ENCODE measurements around the gene ACTL7B.

Gene ACTL7B

DNA sequence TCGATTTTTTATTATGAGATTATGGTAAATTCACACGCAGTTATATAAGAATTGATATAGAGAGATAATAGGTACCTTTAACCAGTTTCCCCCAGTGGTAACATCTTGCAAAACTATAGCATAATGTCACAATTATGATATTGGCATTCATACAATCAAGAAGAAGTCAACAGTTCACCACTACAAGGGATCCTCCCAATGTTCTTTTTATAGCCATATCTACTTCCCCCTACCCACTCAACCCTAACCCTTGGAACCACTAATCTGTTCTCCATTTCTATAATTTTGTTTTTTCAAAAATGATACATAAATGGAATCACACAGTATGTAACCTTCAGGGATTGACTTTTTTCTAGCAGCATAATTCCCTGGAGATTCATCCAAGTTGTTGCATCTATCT lies 9.8 kb downstream of the ACTL7B start:
- H3K36me3 ChIP-seq (ENCODE audit: control insufficient read depth in 2 of 2, insufficient read depth in 1 of 2, low read length in 2 of 2), result no peaks in the 10 kb centered on the region
- POLR2A ChIA-PET, result no interaction called here
- no peaks in the 10 kb centered on the region for H3K9me3 ChIP-seq (ENCODE audit: control insufficient read depth, insufficient read depth, low read depth, low read length)
- no peaks in the 10 kb centered on the region for H3K4me1 ChIP-seq (ENCODE audit: control insufficient read depth, insufficient read depth, low read length)
- no peak overlapping the region for H3K4me3 ChIP-seq (ENCODE audit: low read depth, low read length)
- CTCF ChIA-PET, result interaction anchor here (0.5 to 0.7 kb wide), 2 partner anchors 32 to 1505 kb away, joined by 3 read pairs; no protein-coding TSS in a partner anchor
- TF ChIP-seq ZNF596 (tag by site-specific recombination; IDR thresholded peaks at IDR 0.05) (no peak), RBAK (tag by site-specific recombination; IDR thresholded peaks at IDR 0.05) (no peak), ZNF707 (tag by site-specific recombination; IDR thresholded peaks at IDR 0.05) (no peak), ZBTB20 (tag by site-specific recombination; IDR thresholded peaks at IDR 0.05) (no peak), YY1 (tag by site-specific recombination; IDR thresholded peaks at IDR 0.05) (no peak)
- no peak overlapping the region for H3K27ac ChIP-seq (ENCODE audit: extremely low read depth, low read depth, low read length)

DNA sequence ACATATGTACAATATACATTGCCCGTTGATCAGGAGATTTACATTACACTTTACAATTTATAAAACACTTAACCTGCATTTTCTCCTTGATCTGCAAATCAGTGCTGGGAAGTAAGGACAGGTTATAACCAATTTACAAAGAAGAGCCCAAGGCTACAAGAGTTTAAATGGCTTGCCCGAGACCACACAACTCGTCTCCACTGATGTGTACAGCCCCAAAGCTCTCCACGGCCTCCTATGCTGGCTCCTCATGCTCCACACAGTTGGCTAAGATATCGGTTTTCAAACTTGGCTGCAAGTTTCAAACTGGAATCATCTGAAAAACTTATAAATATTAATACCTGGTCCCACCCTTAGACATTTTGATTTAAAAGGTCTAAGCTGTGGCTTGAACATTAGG lies 10.3 kb downstream of the ACTL7B start:
- TF ChIP-seq, protein P1, sequence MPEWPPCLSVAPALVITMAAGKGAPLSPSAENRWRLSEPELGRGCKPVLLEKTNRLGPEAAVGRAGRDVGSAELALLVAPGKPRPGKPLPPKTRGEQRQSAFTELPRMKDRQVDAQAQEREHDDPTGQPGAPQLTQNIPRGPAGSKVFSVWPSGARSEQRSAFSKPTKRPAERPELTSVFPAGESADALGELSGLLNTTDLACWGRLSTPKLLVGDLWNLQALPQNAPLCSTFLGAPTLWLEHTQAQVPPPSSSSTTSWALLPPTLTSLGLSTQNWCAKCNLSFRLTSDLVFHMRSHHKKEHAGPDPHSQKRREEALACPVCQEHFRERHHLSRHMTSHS (tag by site-specific recombination; IDR thresholded peaks at IDR 0.05), result no peak
- Histone ChIP-seq H3K4me1 (ENCODE audit: control insufficient read depth, insufficient read depth, low read length) (no peaks in the 10 kb centered on the region), H3K36me3 (ENCODE audit: control insufficient read depth in 2 of 2, insufficient read depth in 1 of 2, low read length in 2 of 2) (no peaks in the 10 kb centered on the region), H3K9me3 (ENCODE audit: control insufficient read depth, insufficient read depth, low read depth, low read length) (no peaks in the 10 kb centered on the region), H3K27ac (ENCODE audit: extremely low read depth, low read depth, low read length) (no peak overlapping the region), H3K4me3 (ENCODE audit: low read depth, low read length) (no peak overlapping the region)
- POLR2A ChIA-PET, result no interaction called here
- CTCF ChIA-PET, result interaction anchor here (0.5 to 0.7 kb wide), 2 partner anchors 33 to 1505 kb away, joined by 3 read pairs; no protein-coding TSS in a partner anchor

DNA sequence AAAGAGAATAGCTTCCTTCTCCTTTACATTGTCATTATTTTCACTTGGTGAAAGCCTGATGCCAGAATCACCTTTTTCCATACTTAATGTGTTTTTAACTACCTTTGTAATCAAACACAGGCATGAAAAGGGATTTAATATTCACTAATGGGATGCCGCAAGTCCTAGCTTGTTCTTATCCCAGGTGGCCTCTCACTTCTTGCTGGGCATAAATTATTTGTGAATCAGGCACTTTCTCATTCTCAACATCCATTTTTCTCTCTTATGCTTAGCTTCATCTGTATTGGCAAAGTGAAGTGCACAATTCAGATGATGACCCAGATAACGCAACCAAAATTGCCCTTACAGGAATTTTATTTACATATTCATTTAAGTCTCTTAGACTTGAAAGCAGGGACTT lies 10.9 kb downstream of the ACTL7B start:
- no peaks in the 10 kb centered on the region for H3K9me3 ChIP-seq (ENCODE audit: control insufficient read depth, insufficient read depth, low read depth, low read length)
- TF ChIP-seq, protein P2, sequence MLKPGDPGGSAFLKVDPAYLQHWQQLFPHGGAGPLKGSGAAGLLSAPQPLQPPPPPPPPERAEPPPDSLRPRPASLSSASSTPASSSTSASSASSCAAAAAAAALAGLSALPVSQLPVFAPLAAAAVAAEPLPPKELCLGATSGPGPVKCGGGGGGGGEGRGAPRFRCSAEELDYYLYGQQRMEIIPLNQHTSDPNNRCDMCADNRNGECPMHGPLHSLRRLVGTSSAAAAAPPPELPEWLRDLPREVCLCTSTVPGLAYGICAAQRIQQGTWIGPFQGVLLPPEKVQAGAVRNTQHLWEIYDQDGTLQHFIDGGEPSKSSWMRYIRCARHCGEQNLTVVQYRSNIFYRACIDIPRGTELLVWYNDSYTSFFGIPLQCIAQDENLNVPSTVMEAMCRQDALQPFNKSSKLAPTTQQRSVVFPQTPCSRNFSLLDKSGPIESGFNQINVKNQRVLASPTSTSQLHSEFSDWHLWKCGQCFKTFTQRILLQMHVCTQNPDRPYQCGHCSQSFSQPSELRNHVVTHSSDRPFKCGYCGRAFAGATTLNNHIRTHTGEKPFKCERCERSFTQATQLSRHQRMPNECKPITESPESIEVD (tag by site-specific recombination; IDR thresholded peaks at IDR 0.05), result peak; percentile 46
- TF ChIP-seq ZNF335 (tag by site-specific recombination; conservative IDR thresholded peaks at IDR 0.05) (no peak), OSR2 (tag by site-specific recombination; IDR thresholded peaks at IDR 0.05) (0 out of 2 replicates have a peak, but pooled peaks have one; percentile 14)
- no peak overlapping the region for H3K4me3 ChIP-seq (ENCODE audit: low read depth, low read length)
- H3K27ac ChIP-seq (ENCODE audit: extremely low read depth, low read depth, low read length), result no peak overlapping the region
- ChIA-PET CTCF (no interaction called here), POLR2A (no interaction called here)
- no peaks in the 10 kb centered on the region for H3K4me1 ChIP-seq (ENCODE audit: control insufficient read depth, insufficient read depth, low read length)
- no peaks in the 10 kb centered on the region for H3K36me3 ChIP-seq (ENCODE audit: control insufficient read depth in 2 of 2, insufficient read depth in 1 of 2, low read length in 2 of 2)

DNA sequence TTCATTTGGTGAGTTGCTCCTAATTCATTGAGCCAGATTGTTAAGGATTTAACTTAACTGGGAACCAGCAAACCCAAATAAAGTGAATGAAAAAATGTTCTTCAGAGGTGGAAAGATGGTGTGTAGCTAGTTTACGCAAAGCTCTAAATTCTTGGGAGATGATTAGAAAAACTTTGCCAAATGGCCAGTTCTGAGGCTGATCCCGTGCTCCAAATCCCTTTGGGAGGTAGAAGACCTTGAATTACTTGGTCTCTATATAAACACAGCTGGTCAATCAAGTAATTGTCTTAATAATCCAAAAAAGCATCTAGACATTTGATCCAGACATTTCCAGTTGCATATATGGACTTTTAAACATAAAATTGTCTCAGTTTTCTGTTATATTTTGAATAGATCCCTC lies 11.4 kb downstream of the ACTL7B start:
- ChIA-PET CTCF (interaction anchor here (0.6 kb wide), 1 partner anchor 30 kb away, joined by 4 read pairs; no protein-coding TSS in a partner anchor), POLR2A (interaction anchor here (0.7 kb wide), 1 partner anchor 287 kb away, joined by 3 read pairs; no protein-coding TSS in a partner anchor)
- Histone ChIP-seq H3K9me3 (ENCODE audit: control insufficient read depth, insufficient read depth, low read depth, low read length) (no peaks in the 10 kb centered on the region), H3K4me3 (ENCODE audit: low read depth, low read length) (no peak overlapping the region), H3K36me3 (ENCODE audit: control insufficient read depth in 2 of 2, insufficient read depth in 1 of 2, low read length in 2 of 2) (no peaks in the 10 kb centered on the region), H3K27ac (ENCODE audit: extremely low read depth, low read depth, low read length) (no peak overlapping the region), H3K4me1 (ENCODE audit: control insufficient read depth, insufficient read depth, low read length) (no peaks in the 10 kb centered on the region)
- TF ChIP-seq ZNF571 (tag by site-specific recombination; IDR thresholded peaks at IDR 0.05) (no peak), SP3 (tag by site-specific recombination; IDR thresholded peaks at IDR 0.05) (no peak), ZNF433 (tag by site-specific recombination; IDR thresholded peaks at IDR 0.05; ENCODE audit: low read depth) (no peak), ZFP3 (tag by site-specific recombination; IDR thresholded peaks at IDR 0.05; ENCODE audit: low read depth) (no peak), ZNF600 (tag by site-specific recombination; IDR thresholded peaks at IDR 0.05) (no peak), ZNF416 (tag by site-specific recombination; IDR thresholded peaks at IDR 0.05) (no peak), ZNF157 (tag by site-specific recombination; IDR thresholded peaks at IDR 0.05) (no peak), RBAK (tag by site-specific recombination; IDR thresholded peaks at IDR 0.05) (no peak), ZNF112 (tag by site-specific recombination; IDR thresholded peaks at IDR 0.05) (no peak)
- TF ChIP-seq, protein P3, sequence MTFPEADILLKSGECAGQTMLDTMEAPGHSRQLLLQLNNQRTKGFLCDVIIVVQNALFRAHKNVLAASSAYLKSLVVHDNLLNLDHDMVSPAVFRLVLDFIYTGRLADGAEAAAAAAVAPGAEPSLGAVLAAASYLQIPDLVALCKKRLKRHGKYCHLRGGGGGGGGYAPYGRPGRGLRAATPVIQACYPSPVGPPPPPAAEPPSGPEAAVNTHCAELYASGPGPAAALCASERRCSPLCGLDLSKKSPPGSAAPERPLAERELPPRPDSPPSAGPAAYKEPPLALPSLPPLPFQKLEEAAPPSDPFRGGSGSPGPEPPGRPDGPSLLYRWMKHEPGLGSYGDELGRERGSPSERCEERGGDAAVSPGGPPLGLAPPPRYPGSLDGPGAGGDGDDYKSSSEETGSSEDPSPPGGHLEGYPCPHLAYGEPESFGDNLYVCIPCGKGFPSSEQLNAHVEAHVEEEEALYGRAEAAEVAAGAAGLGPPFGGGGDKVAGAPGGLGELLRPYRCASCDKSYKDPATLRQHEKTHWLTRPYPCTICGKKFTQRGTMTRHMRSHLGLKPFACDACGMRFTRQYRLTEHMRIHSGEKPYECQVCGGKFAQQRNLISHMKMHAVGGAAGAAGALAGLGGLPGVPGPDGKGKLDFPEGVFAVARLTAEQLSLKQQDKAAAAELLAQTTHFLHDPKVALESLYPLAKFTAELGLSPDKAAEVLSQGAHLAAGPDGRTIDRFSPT (tag by site-specific recombination; IDR thresholded peaks at IDR 0.05), result no peak
- TF ChIP-seq, protein P4, sequence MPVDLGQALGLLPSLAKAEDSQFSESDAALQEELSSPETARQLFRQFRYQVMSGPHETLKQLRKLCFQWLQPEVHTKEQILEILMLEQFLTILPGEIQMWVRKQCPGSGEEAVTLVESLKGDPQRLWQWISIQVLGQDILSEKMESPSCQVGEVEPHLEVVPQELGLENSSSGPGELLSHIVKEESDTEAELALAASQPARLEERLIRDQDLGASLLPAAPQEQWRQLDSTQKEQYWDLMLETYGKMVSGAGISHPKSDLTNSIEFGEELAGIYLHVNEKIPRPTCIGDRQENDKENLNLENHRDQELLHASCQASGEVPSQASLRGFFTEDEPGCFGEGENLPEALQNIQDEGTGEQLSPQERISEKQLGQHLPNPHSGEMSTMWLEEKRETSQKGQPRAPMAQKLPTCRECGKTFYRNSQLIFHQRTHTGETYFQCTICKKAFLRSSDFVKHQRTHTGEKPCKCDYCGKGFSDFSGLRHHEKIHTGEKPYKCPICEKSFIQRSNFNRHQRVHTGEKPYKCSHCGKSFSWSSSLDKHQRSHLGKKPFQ (tag by site-specific recombination; IDR thresholded peaks at IDR 0.05), result no peak
- TF ChIP-seq, protein P2 (tag by site-specific recombination; IDR thresholded peaks at IDR 0.05), result no peak
